GM21515 (cell line): ENCODE results near the gene AUP1.
A peak's percentile ranks its signal among the peaks of the same experiment; 100 is the strongest.

Source experiments
- ATAC-seq: cut with Tn5 transposase; IDR thresholded peaks from one replicate; pipeline ENCODE4 v1.9.1; 2021; ENCODE audit not compliant: unreplicated experiment

Gene AUP1

DNA sequence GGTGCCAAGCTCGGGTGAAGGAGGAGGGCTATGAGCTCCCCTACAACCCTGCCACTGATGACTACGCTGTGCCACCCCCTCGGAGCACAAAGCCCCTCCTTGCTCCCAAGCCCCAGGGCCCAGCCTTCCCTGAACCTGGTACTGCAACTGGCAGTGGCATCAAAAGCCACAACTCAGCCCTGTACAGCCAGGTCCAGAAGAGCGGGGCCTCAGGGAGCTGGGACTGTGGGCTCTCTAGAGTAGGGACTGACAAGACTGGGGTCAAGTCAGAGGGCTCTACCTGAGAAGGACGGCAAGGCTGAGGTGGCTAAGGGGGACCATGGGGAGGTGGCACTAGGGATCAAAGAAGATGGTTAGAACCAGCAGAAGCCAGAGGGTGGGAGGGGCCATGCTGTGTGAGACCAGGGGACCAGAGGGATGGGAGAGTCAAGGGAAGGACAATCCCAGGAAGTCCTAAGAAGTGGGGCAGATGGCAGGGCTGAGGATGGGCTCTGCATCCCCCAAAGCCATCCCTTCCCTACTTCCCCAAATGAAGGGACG, 27.4 kb upstream of the AUP1 start:
- no peak for ATAC-seq

- no peak for ATAC-seq
Observed at GRCh38 chr2:74556159-74556558, 26.7 kb upstream of the AUP1 start.

DNA sequence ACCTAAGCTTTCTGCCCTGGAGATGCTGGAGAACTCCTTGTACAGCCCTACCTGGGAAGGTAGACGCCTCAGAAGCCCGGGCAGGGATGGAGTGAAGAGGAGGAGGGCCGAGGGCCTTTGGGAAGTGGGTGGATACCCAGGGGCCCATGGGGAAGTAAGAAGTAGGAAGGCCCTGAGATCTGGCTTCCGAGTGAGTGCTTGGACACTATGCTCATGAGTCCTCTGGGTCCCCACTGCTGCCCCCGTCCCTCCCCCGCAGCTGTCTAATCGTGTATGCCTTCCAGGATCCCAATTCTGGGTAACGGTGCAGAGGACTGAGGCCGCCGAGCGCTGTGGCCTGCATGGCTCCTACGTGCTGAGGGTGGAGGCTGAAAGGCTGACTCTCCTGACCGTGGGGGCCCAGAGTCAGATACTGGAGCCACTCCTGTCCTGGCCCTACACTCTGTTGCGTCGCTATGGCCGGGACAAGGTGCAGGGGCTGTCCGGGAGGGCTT, 26.2 kb upstream of the AUP1 start:
- no peak for ATAC-seq

- peak; percentile 39 for ATAC-seq
Observed at GRCh38 chr2:74554820-74555531, 25.5 kb upstream of the AUP1 start.

DNA sequence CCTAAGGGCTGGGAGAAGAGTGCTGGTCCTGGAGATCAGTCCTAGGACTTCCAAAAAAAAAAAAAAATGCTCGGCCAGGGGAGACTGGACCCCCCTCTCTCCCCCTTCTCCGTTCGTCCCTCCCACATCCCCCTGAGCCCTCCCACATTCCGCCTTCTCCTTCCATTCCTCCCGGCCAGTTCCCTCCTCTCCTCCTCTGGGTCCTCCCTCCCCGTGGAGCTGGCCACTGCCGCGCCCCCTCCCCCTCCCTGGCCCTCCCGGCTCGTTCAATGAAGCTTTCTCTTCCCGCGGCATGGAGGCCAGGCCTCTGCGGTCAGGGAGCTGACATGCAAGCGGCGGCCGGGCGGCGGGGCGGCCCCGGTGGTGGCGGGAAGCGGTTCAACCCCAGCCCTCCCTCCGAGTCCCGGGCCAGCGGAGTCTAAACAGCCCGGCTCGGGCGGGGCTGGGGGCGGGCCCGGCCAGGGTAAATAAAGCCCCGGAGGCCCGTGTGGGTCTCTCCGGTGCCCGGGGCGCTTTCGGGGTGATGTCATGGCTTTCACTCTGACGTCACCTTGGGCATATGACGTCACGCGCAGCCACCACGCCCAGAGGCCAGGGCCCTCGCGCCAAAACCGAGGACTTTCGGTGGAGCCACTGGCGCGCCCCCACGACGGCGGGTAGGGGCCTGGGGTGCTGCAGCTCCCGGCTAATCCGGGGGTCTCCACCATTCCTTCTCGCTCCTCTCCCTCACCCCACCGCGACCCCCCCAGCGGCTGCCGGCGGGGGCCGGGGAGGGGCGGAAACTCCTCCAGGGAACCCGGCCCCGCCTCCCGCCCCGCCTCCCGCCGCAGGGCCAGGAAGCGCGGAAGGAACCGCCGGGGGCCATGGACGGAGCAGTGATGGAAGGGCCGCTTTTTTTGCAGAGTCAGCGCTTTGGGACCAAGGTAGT, 24.6 kb upstream of the AUP1 start, which contains the start of the genes DOK1 and LOXL3:
Gene DOK1, plus strand, starts transcription at position 829 of the 928 bp plus-strand sequence. Its CDS starts 35 bp downstream, at position 864.
Gene LOXL3, minus strand, starts transcription at position 51 of the 928 bp plus-strand sequence. CDS start 1,308 bp downstream, outside the sequence.
- ATAC-seq, result peak; percentile 48

DNA sequence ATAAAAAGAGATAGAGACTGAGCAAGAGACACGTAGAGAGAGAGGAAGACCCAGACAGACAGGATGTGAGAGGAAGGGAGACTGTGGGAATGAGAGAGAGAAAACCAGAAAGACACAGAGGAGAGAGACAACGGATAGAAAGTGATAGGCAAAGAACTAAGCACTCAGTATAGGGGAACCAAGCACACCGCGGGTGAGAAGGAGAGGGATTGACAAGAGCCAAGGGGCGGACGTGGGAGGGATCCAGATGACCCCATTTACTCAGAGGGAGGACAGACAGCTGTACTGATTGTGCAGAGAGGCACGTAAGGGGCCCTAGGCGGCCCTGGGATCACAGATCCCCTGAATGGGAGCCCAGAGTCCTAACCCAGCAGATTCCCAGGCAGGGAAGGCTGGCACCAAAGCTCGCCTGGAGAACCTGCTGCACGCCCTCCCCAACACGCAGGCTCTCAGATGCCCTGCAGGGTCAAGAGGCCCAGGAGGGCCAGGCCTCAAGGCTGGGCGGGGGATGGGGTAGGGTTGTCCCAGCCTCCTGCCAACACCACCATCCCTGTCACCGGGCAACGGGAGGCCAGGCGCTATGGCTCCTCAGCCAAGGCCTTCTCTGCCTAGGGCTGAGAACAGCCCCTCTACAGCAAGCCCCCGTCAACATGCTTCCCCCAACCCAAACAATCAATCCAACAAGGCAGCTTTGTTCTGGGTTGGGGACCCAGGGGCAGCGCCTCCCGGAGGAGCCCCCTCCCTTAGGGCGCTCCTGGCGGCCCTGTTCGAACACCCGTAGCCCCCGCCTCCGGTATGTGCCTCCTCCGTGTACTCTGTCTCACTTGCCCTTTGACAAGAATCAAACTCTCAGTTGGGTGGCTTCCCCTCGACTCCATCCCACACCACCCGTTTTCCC, 23.7 kb upstream of the AUP1 start:
- no peak for ATAC-seq

- no peak for ATAC-seq
Observed at GRCh38 chr2:74551942-74552913, 22.7 kb upstream of the AUP1 start.

- no peak for ATAC-seq
Observed at GRCh38 chr2:74551530-74551929, 22.0 kb upstream of the AUP1 start.

- ATAC-seq, result no peak
Observed at GRCh38 chr2:74550231-74550630, 20.7 kb upstream of the AUP1 start.

- no peak for ATAC-seq
Observed at GRCh38 chr2:74548900-74549826, 19.7 kb upstream of the AUP1 start.

- ATAC-seq, result no peak
Observed at GRCh38 chr2:74548285-74548899, 18.9 kb upstream of the AUP1 start.

DNA sequence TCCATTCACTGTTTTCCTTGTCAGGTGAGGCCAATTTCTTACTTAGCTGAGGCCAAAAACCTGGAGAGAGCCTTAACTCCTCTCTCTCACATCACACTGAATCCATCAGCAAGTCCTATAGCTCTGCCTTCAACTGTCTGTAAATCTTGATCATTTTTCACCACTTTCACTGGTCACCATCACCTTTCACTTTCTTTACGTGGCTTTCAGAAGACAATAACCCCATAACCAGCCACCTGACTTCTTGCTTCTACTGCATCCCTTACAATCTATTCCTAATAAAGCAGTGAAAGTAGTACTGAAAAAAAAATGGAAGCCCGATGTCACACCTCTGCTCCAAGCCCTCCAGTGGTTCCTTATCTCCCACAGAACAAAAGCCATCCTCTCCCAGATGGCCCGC, 16.5 kb upstream of the AUP1 start:
- ATAC-seq, result no peak

DNA sequence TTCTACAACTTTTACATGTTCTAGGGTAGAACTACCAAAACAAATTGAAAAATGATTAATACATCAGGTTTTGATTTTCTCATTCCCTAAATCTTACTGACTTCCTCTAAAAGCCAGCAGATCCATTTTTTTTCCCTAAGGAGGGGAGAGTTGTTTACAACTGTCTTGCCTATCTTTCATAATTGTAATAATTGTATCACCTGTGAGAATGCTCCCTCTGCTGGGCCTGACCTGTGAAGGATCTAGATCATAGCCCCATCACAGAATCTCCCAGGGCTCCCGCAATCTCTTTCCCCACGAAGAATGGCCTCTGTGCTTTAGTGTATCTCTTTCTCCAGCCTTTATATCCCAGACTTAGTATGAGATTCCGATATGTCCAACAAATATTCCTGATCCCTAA, 15.1 kb upstream of the AUP1 start:
- ATAC-seq, result no peak

- ATAC-seq, result no peak
Observed at GRCh38 chr2:74542978-74543377, 13.5 kb upstream of the AUP1 start.

- ATAC-seq, result no peak
Observed at GRCh38 chr2:74540291-74540690, 10.8 kb upstream of the AUP1 start.

DNA sequence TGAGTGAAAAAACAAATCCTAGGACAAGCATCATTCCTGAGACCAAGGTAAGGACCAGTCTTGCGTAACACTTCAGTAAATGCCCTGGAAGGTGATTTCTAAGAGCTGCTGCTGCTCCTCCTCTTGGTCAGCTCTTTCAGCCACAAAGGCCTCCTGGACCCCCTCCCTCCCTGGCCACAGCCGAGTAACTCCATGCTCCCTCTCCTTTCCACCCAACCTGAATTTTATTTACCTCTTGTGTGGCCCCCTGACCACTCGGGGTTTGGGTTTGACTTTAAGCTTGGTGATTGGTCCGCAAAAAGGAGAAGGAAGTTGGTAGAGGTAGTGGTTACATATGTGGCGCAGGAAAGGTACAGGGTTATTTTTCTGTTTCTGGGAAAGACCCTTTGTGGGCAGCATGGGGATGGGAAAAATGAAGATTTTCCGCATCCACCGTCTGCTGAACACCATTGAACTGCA, 9.4 kb upstream of the AUP1 start:
- ATAC-seq, result no peak

GRCh38 chr2:74537140-74537539, 7.6 kb upstream of the AUP1 start:
- ATAC-seq, result no peak
